IPS-20b (cell line): Measurements from ENCODE around the gene ARCN1.
A peak's percentile ranks its signal among the peaks of the same experiment; 100 is the strongest.

ENCODE experiments used
- H3K27ac ChIP-seq: one replicate; pipeline ENCODE4 v1.5.1; 2013; ENCODE audit warnings: low read length
- H3K27me3 ChIP-seq: 2 replicates; pipeline ENCODE4 v1.6.1; 2013; ENCODE audit warnings: mild to moderate bottlenecking, low read length, inconsistent platforms; ENCODE audit not compliant: insufficient read depth
- H3K36me3 ChIP-seq: 2 replicates; pipeline ENCODE4 v1.6.1; 2013; ENCODE audit warnings: low read depth, mild to moderate bottlenecking, inconsistent platforms, low read length, moderate library complexity; ENCODE audit not compliant: insufficient read depth
- H3K4me1 ChIP-seq: 2 replicates; pipeline ENCODE4 v1.6.1; 2013; ENCODE audit warnings: mild to moderate bottlenecking, control low read depth, inconsistent platforms, low read length, moderate library complexity; ENCODE audit not compliant: insufficient read depth
- H3K4me3 ChIP-seq: 2 replicates; pipeline ENCODE4 v1.5.1; 2013; ENCODE audit warnings: mild to moderate bottlenecking, low read length, inconsistent platforms
- H3K9ac ChIP-seq: 2 replicates; pipeline ENCODE4 v1.6.1; 2013; ENCODE audit warnings: low read depth, mild to moderate bottlenecking, inconsistent platforms, low read length, moderate library complexity
- H3K9me3 ChIP-seq: 2 replicates; pipeline ENCODE4 v1.6.1; 2013; ENCODE audit warnings: mild to moderate bottlenecking, low read depth, low read length, inconsistent platforms; ENCODE audit not compliant: insufficient read depth

The ARCN1 gene

GRCh38 chr11:118572061-118572980 lies at the start of gene ARCN1:
Gene ARCN1 (plus strand): TSS chr11:118572409. CDS start chr11:118572548, 139 bp downstream.
- peak within 1 kb of the TSS; percentile 97 for H3K4me3 ChIP-seq
- H3K36me3 ChIP-seq = no peaks in the 10 kb centered on the region
- H3K9ac ChIP-seq = peak within 1 kb of the TSS; percentile 97
- peaks cover 3% of the 10 kb centered on the region; the same call in 1 of the 2 replicates for H3K4me1 ChIP-seq
- H3K9me3 ChIP-seq = no peaks in the 10 kb centered on the region
- H3K27ac ChIP-seq = peak within 1 kb of the TSS; percentile 61
- H3K27me3 ChIP-seq = no peaks in the 10 kb centered on the region

DNA sequence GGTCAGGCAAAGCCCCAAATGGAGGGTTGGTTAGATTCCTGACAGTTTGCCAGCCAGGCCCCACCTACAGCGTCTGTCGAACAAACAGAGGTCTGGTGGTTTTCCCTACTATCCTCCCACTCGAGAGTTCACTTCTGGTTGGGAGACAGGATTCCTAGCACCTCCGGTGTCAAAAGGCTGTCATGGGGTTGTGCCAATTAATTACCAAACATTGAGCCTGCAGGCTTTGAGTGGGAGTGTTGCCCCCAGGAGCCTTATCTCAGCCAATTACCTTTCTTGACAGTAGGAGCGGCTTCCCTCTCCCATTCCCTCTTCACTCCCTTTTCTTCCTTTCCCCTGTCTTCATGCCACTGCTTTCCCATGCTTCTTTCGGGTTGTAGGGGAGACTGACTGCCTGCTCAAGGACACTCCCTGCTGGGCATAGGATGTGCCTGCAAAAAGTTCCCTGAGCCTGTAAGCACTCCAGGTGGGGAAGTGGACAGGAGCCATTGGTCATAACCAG lies 49.6 kb upstream of the ARCN1 start:
- no peaks in the 10 kb centered on the region for H3K27me3 ChIP-seq
- no peak overlapping the region for H3K4me3 ChIP-seq
- H3K36me3 ChIP-seq = peaks cover 73% of the 10 kb centered on the region
- no peaks in the 10 kb centered on the region for H3K9me3 ChIP-seq
- no peak overlapping the region for H3K9ac ChIP-seq
- no peak overlapping the region for H3K27ac ChIP-seq
- H3K4me1 ChIP-seq = no peaks in the 10 kb centered on the region

DNA sequence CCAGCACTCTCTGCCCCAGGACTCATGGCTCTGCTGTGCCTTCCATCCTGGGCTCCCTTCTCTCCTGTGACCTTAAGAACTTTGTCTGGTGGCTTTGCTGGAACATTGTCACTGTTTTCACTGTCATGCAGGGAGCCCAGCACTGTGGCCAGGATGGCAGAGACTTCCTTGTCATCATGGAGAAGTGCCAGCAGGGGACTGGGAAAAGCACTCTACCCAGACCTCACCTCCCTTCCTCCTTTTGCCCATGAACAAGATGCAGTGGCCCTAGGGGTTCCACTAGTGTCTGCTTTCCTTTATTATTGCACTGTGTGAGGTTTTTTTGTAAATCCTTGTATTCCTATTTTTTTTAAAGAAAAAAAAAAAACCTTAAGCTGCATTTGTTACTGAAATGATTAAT lies 47.9 kb upstream of the ARCN1 start:
- H3K36me3 ChIP-seq = peaks cover 60% of the 10 kb centered on the region
- H3K9ac ChIP-seq = no peak overlapping the region
- H3K9me3 ChIP-seq = no peaks in the 10 kb centered on the region
- H3K27ac ChIP-seq = no peak overlapping the region
- H3K27me3 ChIP-seq = peaks cover 2% of the 10 kb centered on the region; the same call in 1 of the 2 replicates
- H3K4me1 ChIP-seq = peaks cover 3% of the 10 kb centered on the region
- H3K4me3 ChIP-seq = no peak overlapping the region

- H3K36me3 ChIP-seq = peaks cover 54% of the 10 kb centered on the region
- H3K4me3 ChIP-seq = no peak overlapping the region
- no peaks in the 10 kb centered on the region for H3K9me3 ChIP-seq
- H3K27me3 ChIP-seq = peaks cover 8% of the 10 kb centered on the region; the same call in 1 of the 2 replicates
- peaks cover 8% of the 10 kb centered on the region for H3K4me1 ChIP-seq
- H3K9ac ChIP-seq = no peak overlapping the region
- H3K27ac ChIP-seq = no peak overlapping the region
Measured at GRCh38 chr11:118524757-118525470, 47.3 kb upstream of the ARCN1 start.

DNA sequence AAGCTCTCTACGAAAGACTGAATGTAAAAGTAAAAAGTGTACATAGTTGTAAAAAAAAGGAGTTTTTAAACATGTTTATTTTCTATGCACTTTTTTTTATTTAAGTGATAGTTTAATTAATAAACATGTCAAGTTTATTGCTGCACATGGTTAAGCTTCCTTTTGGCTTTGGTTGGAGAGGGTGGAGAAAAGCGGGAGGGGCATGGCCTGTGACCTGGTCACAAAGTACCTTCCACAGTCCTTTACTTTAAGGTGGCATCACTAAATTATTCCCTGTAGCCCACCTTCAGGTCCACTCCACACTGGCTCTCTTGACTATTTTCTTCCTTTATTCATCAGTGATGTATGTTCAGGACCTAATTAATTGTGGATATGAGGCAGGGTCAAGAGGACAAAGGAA lies 45.5 kb upstream of the ARCN1 start:
- no peak overlapping the region for H3K27ac ChIP-seq
- H3K36me3 ChIP-seq = peaks cover 37% of the 10 kb centered on the region

DNA sequence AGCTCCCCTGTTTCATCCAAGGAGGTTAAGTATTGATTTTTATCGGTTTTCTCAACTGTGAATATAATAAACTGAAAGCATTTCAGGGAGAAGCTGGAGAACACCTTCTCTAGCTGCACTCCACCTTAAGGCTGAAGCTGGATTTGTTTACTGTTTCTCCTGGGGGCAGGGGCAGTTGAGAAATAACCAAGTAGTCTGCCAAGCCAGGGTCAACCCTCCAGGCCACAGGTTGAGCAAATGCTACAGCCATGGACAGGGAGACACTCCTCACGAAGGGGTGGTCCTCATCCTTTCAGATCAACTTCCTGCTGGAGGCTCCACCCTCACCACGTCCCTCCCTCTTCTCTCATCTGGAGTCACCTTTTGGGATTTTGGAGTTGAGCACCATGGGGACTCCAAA lies 45.1 kb upstream of the ARCN1 start, which contains the start of gene TTC36:
Gene TTC36 (plus strand): TSS at position 366 of the 400 bp plus-strand sequence. CDS start 21 bp downstream, at position 387.
- Histone ChIP-seq H3K27ac (no peak within 1 kb of the TSS), H3K36me3 (peaks cover 33% of the 10 kb centered on the region), H3K9me3 (no peaks in the 10 kb centered on the region), H3K4me1 (peaks cover 8% of the 10 kb centered on the region), H3K9ac (no peak within 1 kb of the TSS), H3K4me3 (no peak within 1 kb of the TSS), H3K27me3 (peaks cover 11% of the 10 kb centered on the region; the same call in 1 of the 2 replicates)

More for the DNA sequence above, 45.5 kb upstream of the ARCN1 start:
- no peak overlapping the region for H3K4me3 ChIP-seq
- no peaks in the 10 kb centered on the region for H3K9me3 ChIP-seq
- peaks cover 11% of the 10 kb centered on the region; the same call in 1 of the 2 replicates for H3K27me3 ChIP-seq
- H3K9ac ChIP-seq = no peak overlapping the region
- peaks cover 8% of the 10 kb centered on the region for H3K4me1 ChIP-seq

DNA sequence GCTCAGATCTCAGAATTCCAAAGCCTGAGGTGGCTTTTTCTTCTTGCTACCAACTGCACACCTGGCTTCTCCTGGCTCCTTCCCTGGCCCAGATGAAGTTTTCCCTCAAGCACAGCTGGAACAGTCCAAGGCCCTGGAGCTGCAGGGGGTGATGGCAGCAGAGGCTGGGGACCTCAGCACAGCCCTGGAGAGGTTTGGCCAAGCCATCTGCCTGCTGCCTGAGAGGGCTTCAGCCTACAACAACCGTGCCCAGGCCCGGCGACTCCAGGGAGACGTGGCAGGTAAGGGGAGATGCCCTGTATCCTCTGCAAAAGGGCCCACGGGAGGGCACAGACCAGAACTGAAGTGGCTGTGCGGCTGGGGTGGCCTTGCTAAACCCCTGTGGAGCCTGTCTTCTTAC lies 43.7 kb upstream of the ARCN1 start:
- Histone ChIP-seq H3K9ac (no peak overlapping the region), H3K4me3 (no peak overlapping the region), H3K36me3 (peaks cover 19% of the 10 kb centered on the region), H3K4me1 (peaks cover 8% of the 10 kb centered on the region), H3K27ac (no peak overlapping the region), H3K9me3 (no peaks in the 10 kb centered on the region), H3K27me3 (peaks cover 11% of the 10 kb centered on the region; the same call in 1 of the 2 replicates)

- Histone ChIP-seq H3K4me3 (peak overlapping the region; percentile 98), H3K36me3 (peaks cover 7% of the 10 kb centered on the region), H3K9me3 (no peaks in the 10 kb centered on the region), H3K9ac (peak overlapping the region; percentile 81; the same call in 1 of the 2 replicates), H3K27me3 (peaks cover 11% of the 10 kb centered on the region; the same call in 1 of the 2 replicates), H3K4me1 (peaks cover 8% of the 10 kb centered on the region), H3K27ac (no peak overlapping the region)
Measured at GRCh38 chr11:118529584-118530175, 42.5 kb upstream of the ARCN1 start.

DNA sequence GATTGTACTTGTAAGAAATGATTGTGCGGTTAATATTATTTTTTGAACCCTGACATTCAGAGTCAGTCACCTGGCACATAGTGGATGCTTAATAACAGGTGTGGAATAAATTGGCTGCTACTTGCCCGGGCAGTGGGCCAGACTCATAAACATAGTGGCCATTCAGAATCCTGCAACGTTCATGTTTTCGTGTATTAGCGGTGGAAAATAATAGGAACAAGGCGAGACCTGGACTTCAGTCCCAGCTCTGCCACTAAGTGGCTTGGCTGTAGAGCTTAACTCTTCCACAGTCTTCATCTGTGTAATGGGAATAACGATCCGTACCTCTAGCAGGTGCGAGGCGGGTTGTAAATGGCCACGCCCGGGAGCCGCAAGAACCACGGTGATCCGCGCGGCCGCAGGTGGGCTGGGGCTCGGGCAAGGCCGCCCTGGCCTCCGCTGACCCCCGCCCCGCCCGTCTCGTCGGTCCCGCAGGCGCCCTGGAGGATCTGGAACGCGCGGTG lies 42.0 kb upstream of the ARCN1 start:
- Histone ChIP-seq H3K9ac (peak overlapping the region; percentile 81; the same call in 1 of the 2 replicates), H3K9me3 (no peaks in the 10 kb centered on the region), H3K36me3 (peaks cover 1% of the 10 kb centered on the region; the same call in 1 of the 2 replicates), H3K27ac (no peak overlapping the region), H3K4me1 (peaks cover 8% of the 10 kb centered on the region), H3K4me3 (peak overlapping the region; percentile 98), H3K27me3 (peaks cover 11% of the 10 kb centered on the region; the same call in 1 of the 2 replicates)

DNA sequence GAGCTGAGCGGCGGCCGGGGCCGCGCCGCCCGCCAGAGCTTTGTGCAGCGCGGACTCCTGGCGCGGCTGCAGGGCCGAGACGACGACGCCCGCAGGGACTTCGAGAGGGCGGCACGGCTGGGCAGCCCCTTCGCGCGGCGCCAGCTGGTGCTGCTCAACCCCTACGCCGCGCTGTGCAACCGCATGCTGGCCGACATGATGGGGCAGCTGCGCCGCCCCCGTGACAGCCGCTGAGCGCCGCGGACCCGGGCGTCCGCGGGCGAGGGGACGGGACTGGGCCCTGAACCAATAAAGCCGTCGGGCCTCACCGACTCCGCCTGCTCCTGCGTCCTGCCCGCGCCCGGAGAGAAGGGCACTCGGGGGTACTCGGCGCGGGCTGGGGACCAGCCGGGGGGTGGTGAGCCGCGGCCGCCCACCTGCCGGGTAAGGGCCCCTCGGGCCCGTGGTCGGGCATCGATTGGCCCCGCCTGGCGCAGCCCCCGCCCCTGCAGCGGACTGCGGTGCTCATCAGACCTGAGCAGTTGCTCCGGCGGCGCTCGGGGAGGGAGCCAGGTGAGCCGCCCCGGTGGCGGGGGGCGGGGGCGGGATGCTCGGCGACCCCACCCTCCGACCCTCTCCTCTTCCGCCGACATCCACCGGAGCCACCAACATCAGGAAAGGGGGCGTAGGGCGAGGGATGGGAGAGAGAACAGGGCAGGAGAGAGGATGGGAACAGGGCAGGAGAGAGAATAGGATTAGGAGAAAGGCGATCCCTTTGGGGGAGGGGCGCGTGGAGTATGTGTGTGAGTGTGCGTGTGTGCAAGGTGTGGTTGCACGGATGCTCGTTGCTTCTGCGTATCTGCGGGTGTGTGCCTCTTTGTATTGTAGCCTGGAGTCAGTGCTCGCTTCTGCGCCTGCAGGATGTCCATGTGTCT lies 41.3 kb upstream of the ARCN1 start, which contains the start of gene TMEM25:
Gene TMEM25 (plus strand): TSS at position 510 of the 914 bp plus-strand sequence. CDS start 610 bp downstream, outside the sequence.
- peaks cover 8% of the 10 kb centered on the region for H3K4me1 ChIP-seq
- peaks cover 11% of the 10 kb centered on the region; the same call in 1 of the 2 replicates for H3K27me3 ChIP-seq
- no peaks in the 10 kb centered on the region for H3K9me3 ChIP-seq
- peak within 1 kb of the TSS; percentile 98 for H3K4me3 ChIP-seq
- no peaks in the 10 kb centered on the region for H3K36me3 ChIP-seq
- peak within 1 kb of the TSS; percentile 81; the same call in 1 of the 2 replicates for H3K9ac ChIP-seq
- H3K27ac ChIP-seq = no peak within 1 kb of the TSS
